Endometrial microvascular endothelial cells (primary cell): ENCODE results near the gene NFATC4. TPM values are rescaled to one million over a fixed set of nuclear protein-coding genes. Genes with fewer than 3 reads are reported as not detected.
"Not testable (repeated sequence)": the region's sequence is repeated elsewhere in the genome, so short reads cannot be mapped to it uniquely, and the experiment has no call there.

Source experiments
- in situ Hi-C: cut with HindIII; loops from 2 replicates; pipeline ENCODE4 v1.10.0; 2017; ENCODE audit warnings: low sequenced_read_pairs, low pct_unique_long_range_greater_than_20kb; ENCODE audit errors: inconsistent ontology term
- total RNA-seq: library from RNA; depleted of rRNA; stranded (reverse); fragments of >200 nt; gene quantifications from one replicate; pipeline ENCODE4 v1.2.3, GENCODE V29; 2015; ENCODE audit errors: inconsistent ontology term

NFATC4 gene
- total RNA-seq, 1 donor from 2014 or later, result 11.9 TPM

- in situ Hi-C loops, result no loop called here
These were observed 4.6 kb upstream of the NFATC4 start for GRCh38 chr14:24363401-24363800.

- in situ Hi-C loops, result loop anchor here (5.0 kb wide), 1 partner anchor 72 kb away; no protein-coding TSS in a partner anchor
These were observed 3.1 kb upstream of the NFATC4 start for GRCh38 chr14:24364841-24365240.

- in situ Hi-C loops, result loop anchor here (5.0 kb wide), 1 partner anchor 71 kb away; no protein-coding TSS in a partner anchor
These were observed 2.2 kb upstream of the NFATC4 start for GRCh38 chr14:24365600-24366412.

GRCh38 chr14:24366413-24366720, 1.6 kb upstream of the NFATC4 start:
- in situ Hi-C loops, result loop anchor here (5.0 kb wide), 1 partner anchor 71 kb away; no protein-coding TSS in a partner anchor

- in situ Hi-C loops, result loop anchor here (5.0 kb wide), 1 partner anchor 70 kb away; no protein-coding TSS in a partner anchor
These were observed 1.1 kb upstream of the NFATC4 start for GRCh38 chr14:24366721-24367513.

- in situ Hi-C loops, result loop anchor here (5.0 kb wide), 1 partner anchor 69 kb away; no protein-coding TSS in a partner anchor
These were observed 203 bp downstream of the NFATC4 start for GRCh38 chr14:24368212-24368561.

- in situ Hi-C loops, result loop anchor here (5.0 kb wide), 1 partner anchor 69 kb away; no protein-coding TSS in a partner anchor
These were observed 723 bp downstream of the NFATC4 start for GRCh38 chr14:24368562-24369252.

- in situ Hi-C loops, result loop anchor here (5.0 kb wide), 1 partner anchor 68 kb away; no protein-coding TSS in a partner anchor
These were observed 1.5 kb downstream of the NFATC4 start for GRCh38 chr14:24369463-24369862.

GRCh38 chr14:24369907-24370687, 2.1 kb downstream of the NFATC4 start:
- in situ Hi-C loops, result loop anchor here (5.0 kb wide), 1 partner anchor 67 kb away; no protein-coding TSS in a partner anchor

- in situ Hi-C loops, result no loop called here
These were observed 2.8 kb downstream of the NFATC4 start for GRCh38 chr14:24370748-24371147.

- in situ Hi-C loops, result not testable (repeated sequence)
These were observed 3.6 kb downstream of the NFATC4 start for GRCh38 chr14:24371605-24372004.

- in situ Hi-C loops, result no loop called here
These were observed 4.9 kb downstream of the NFATC4 start for GRCh38 chr14:24372701-24373416.

GRCh38 chr14:24376448-24377070, 8.6 kb downstream of the NFATC4 start:
- in situ Hi-C loops, result no loop called here

GRCh38 chr14:24377126-24377525, 9.1 kb downstream of the NFATC4 start:
- in situ Hi-C loops, result no loop called here

GRCh38 chr14:24377657-24378056, 9.7 kb downstream of the NFATC4 start:
- in situ Hi-C loops, result no loop called here

- in situ Hi-C loops, result no loop called here
These were observed 10.3 kb downstream of the NFATC4 start for GRCh38 chr14:24378327-24378726.
